IPS DF 6.9 (cell line): Measurements from ENCODE around the gene MKLN1.
"Not testable (repeated sequence)": the region's sequence is repeated elsewhere in the genome, so short reads cannot be mapped to it uniquely, and the experiment has no call there.

Experiments
- DNase-seq: peaks from one replicate; pipeline ENCODE4 v3.0.0-alpha.2; 2013; ENCODE audit warnings: low read depth, low spot score
- H3K27ac ChIP-seq: one replicate; pipeline ENCODE4 v1.5.1; 2013; ENCODE audit warnings: low read length, control low read depth
- H3K27me3 ChIP-seq: 2 replicates; pipeline ENCODE4 v1.6.1; 2013; ENCODE audit warnings: mild to moderate bottlenecking, low read length; ENCODE audit not compliant: control insufficient read depth, insufficient read depth
- H3K36me3 ChIP-seq: 2 replicates; pipeline ENCODE4 v1.6.1; 2013; ENCODE audit warnings: low read length; ENCODE audit not compliant: control insufficient read depth, insufficient read depth
- H3K4me1 ChIP-seq: 2 replicates; pipeline ENCODE4 v1.6.1; 2013; ENCODE audit warnings: low read length; ENCODE audit not compliant: control insufficient read depth, insufficient read depth
- H3K4me3 ChIP-seq: 2 replicates; pipeline ENCODE4 v1.5.1; 2013; ENCODE audit warnings: mild to moderate bottlenecking, low read length
- H3K9me3 ChIP-seq: 2 replicates; pipeline ENCODE4 v1.6.1; 2013; ENCODE audit warnings: low read length, inconsistent platforms; ENCODE audit not compliant: control insufficient read depth, insufficient read depth
- WGBS: extraction: QIAGEN DNeasy Blood & Tissue Kit; methylation state at CpG from one replicate; pipeline ENCODE4 v1.1.7; 2013; ENCODE audit warnings: mixed read lengths, missing lambda C conversion rate; ENCODE audit not compliant: insufficient read length, insufficient coverage; 5-methylcytosine and 5-hydroxymethylcytosine counted together

The MKLN1 gene

GRCh38 chr7:131456338-131456737, 128.7 kb downstream of the MKLN1 start:
- Histone ChIP-seq H3K27ac (no peak overlapping the region), H3K4me1 (no peaks in the 10 kb centered on the region), H3K27me3 (no peaks in the 10 kb centered on the region), H3K36me3 (no peaks in the 10 kb centered on the region), H3K9me3 (no peaks in the 10 kb centered on the region), H3K4me3 (no peak overlapping the region)
- no peak for DNase-seq
- WGBS: no CpG with 5 or more reads among the region's 3 CpGs

- no peaks in the 10 kb centered on the region for H3K4me1 ChIP-seq
- no peaks in the 10 kb centered on the region for H3K27me3 ChIP-seq
- no peak overlapping the region for H3K27ac ChIP-seq
- no peaks in the 10 kb centered on the region for H3K9me3 ChIP-seq
- no peak for DNase-seq
- H3K4me3 ChIP-seq: no peak overlapping the region
- no CpG with 5 or more reads among the region's 1 CpG for WGBS
- H3K36me3 ChIP-seq: no peaks in the 10 kb centered on the region; the same call in 1 of the 2 replicates
Observed at GRCh38 chr7:131459256-131459655, 131.6 kb downstream of the MKLN1 start.

DNA sequence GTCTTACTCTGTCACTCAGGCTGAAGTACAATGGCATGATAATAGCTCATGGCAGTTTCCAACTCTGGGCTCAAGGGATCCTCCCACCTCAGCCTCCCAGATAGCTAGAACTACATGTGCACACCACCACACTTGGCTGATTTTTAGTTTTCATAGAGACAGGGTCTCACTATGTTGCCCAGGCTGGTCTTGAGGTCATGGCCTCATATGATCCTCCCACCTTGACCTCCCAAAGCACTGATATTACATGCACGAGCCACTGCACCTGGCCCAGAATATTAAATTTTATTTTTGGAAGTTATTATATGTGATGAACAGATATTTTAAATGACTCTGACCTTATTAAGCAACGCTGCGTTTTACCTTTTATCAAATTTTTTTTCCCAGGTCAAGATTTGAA, 134.4 kb downstream of the MKLN1 start:
- no peaks in the 10 kb centered on the region for H3K4me1 ChIP-seq
- no peak for DNase-seq
- no peak overlapping the region for H3K4me3 ChIP-seq
- WGBS: no CpG with 5 or more reads among the region's 3 CpGs
- no peaks in the 10 kb centered on the region; the same call in 1 of the 2 replicates for H3K36me3 ChIP-seq
- no peaks in the 10 kb centered on the region for H3K9me3 ChIP-seq
- H3K27me3 ChIP-seq: no peaks in the 10 kb centered on the region
- no peak overlapping the region for H3K27ac ChIP-seq

- not testable (repeated sequence) for H3K36me3 ChIP-seq, H3K4me1 ChIP-seq, H3K9me3 ChIP-seq, H3K4me3 ChIP-seq, DNase-seq, H3K27ac ChIP-seq, H3K27me3 ChIP-seq
Observed at GRCh38 chr7:131462715-131463114, 135.0 kb downstream of the MKLN1 start.

DNA sequence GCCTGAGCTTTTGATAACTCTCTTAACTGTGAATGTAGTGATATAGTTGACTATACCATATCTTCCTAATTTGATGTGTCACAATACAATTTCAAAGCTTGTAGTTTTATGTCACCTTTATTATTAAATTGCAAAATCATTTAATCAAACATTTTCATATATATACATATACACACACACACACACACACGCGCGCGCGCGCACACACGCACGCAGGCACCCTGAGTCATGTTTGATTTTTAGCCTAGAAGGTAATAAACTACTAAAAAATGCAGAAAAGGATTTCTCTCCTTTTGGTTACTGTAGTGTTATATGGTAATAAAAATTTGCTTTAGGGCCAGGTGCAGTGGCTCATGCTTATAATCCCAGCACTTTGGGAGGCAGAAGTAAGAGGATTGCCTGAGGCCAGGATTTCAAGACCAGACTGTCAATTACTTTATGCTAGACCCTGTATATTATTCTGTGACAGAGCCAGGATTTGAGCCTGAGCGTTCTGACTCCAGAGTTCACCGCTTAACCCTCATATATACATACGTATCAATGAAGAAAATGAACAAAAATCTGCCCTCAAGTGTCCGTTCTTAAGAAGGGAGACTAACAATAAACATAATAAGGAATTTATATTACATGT, 139.2 kb downstream of the MKLN1 start:
- peaks cover 4% of the 10 kb centered on the region; the same call in 1 of the 2 replicates for H3K36me3 ChIP-seq
- no peak overlapping the region for H3K27ac ChIP-seq
- no peaks in the 10 kb centered on the region for H3K27me3 ChIP-seq
- no peak overlapping the region for H3K4me3 ChIP-seq
- WGBS: 100% methylated on average over 1 of the region's 12 CpGs
- no peaks in the 10 kb centered on the region for H3K4me1 ChIP-seq
- no peaks in the 10 kb centered on the region for H3K9me3 ChIP-seq
- no peak for DNase-seq

DNA sequence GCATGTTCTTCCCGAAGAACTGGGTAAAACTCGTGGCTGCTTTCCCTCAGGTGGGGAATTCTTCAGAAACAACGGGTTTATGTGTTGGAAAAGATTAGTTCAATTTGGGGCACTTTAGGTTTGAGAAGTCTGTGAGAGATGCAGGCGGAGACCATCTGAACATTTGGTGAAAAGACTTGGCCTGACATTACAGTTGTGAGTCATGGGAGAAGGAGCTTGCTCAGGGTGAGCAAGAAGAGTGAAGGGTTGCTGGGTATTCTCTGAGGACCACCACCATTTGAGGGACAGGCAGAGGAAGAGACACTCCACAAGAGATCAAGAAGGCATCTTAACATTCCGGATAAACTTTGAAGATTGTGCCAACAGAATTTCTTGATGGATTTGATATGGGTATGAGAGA, 140.1 kb downstream of the MKLN1 start:
- no peaks in the 10 kb centered on the region for H3K27me3 ChIP-seq
- WGBS: no CpG with 5 or more reads among the region's 5 CpGs
- peaks cover 4% of the 10 kb centered on the region; the same call in 1 of the 2 replicates for H3K36me3 ChIP-seq
- H3K4me3 ChIP-seq: no peak overlapping the region
- H3K9me3 ChIP-seq: no peaks in the 10 kb centered on the region
- no peak overlapping the region for H3K27ac ChIP-seq
- no peak for DNase-seq
- no peaks in the 10 kb centered on the region for H3K4me1 ChIP-seq

- DNase-seq: no peak
- H3K27ac ChIP-seq: no peak overlapping the region
- H3K36me3 ChIP-seq: peaks cover 4% of the 10 kb centered on the region; the same call in 1 of the 2 replicates
- WGBS: no CpG with 5 or more reads among the region's 4 CpGs
- H3K27me3 ChIP-seq: no peaks in the 10 kb centered on the region
- no peaks in the 10 kb centered on the region for H3K9me3 ChIP-seq
- no peak overlapping the region for H3K4me3 ChIP-seq
- no peaks in the 10 kb centered on the region for H3K4me1 ChIP-seq
Observed at GRCh38 chr7:131471250-131472004, 143.8 kb downstream of the MKLN1 start.

DNA sequence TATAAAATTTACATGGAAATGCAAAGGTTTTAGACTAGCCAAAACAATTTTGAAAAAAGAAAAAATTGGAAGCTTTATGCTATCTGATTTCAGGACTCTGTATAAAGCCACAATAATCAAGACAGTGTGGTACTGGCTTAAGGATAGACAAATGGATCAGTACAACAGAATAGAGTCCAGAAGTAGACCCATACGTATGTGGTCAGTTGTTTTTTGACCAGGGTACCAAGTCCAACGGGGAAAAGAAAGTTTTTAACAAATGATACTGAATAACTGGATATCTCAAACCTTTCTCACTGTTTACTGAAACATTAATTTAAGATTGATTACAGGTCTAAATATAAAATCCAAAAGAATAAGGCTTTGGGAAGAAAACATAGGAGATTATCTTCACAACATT, 149.1 kb downstream of the MKLN1 start:
- H3K36me3 ChIP-seq: no peaks in the 10 kb centered on the region
- no peaks in the 10 kb centered on the region for H3K9me3 ChIP-seq
- H3K27me3 ChIP-seq: no peaks in the 10 kb centered on the region
- no peak overlapping the region for H3K27ac ChIP-seq
- no peak overlapping the region for H3K4me3 ChIP-seq
- no peaks in the 10 kb centered on the region for H3K4me1 ChIP-seq
- no peak for DNase-seq
- no CpG with 5 or more reads among the region's 2 CpGs for WGBS

DNA sequence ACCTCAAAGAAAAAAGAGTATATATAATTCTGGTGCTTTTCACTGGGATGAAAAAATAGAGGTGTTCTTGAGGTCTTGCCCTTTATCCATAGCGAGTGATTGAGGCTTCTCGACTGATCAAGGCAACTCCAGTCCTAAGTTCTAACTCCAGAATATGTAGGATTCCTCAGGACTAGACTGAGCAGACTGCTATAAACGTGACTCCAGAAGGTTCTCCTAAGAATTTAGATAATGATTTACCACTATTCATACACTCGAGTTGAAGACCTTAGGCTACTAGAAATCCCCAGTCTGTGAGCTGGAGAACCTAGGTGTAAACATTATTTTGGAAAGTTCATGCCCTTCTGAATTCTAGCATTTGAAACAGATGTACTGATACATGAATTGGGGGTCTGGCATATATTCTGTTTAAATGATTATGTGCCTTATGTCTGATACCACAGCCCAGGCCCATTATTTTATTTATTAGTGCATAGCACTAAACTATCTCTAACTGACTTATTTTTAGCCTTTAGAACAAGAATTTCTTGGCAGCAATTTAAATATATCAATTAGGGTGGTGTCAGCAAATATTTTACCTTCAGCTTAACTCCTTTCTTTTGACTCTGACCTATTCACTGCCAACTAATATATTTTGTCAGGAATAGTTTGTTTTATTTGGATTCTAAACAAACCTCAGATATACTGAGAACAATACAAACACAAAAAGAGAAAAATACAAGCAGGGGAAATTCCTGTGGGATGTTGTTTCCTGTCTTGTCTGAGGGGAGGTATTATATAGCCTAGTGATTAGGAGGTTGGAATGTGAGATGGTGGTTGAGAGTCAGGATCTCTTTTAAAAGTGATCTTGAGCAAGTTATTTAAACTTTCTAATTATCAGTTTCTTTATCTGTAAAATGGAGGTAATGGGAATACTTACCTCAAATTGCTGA, 153.0 kb downstream of the MKLN1 start:
- H3K36me3 ChIP-seq: no peaks in the 10 kb centered on the region
- no peaks in the 10 kb centered on the region for H3K4me1 ChIP-seq
- no peaks in the 10 kb centered on the region for H3K27me3 ChIP-seq
- DNase-seq: no peak
- no peaks in the 10 kb centered on the region for H3K9me3 ChIP-seq
- no peak overlapping the region for H3K27ac ChIP-seq
- no CpG with 5 or more reads among the region's 4 CpGs for WGBS
- H3K4me3 ChIP-seq: no peak overlapping the region

- H3K4me3 ChIP-seq: no peak overlapping the region
- no peaks in the 10 kb centered on the region for H3K36me3 ChIP-seq
- H3K27ac ChIP-seq: no peak overlapping the region
- no peaks in the 10 kb centered on the region for H3K4me1 ChIP-seq
- DNase-seq: no peak
- H3K27me3 ChIP-seq: no peaks in the 10 kb centered on the region
- WGBS: no CpG with 5 or more reads among the region's 2 CpGs
- H3K9me3 ChIP-seq: no peaks in the 10 kb centered on the region
Observed at GRCh38 chr7:131482800-131483199, 155.1 kb downstream of the MKLN1 start.
